Psoas muscle (tissue), 8 donors: Measurements from ENCODE around the gene MAPK8. TPM values are rescaled to one million over a fixed set of nuclear protein-coding genes. Genes with fewer than 3 reads are reported as not detected.

Source experiments
- ATAC-seq, 4 donors: fragments of 200-7000 bp; cut with Tn5 transposase; one replicate each; pipeline ENCODE4 v1.9.1; 2020; ENCODE audit warnings: moderate library complexity in 3 of 4, mild to moderate bottlenecking in 2 of 4
- DNase-seq, 2 donors: peaks; one replicate each; pipeline ENCODE4 v3.0.0-alpha.2; 2020
- H3K27ac ChIP-seq: fragments of 200-600 bp; one replicate; pipeline ENCODE4 v1.8.0; 2022
- H3K27me3 ChIP-seq, 3 donors: fragments of 200-600 bp in 1 of 3; one replicate each; pipeline versions ENCODE4 v1.6.1 to v1.8.0; 2013 to 2022; ENCODE audit warnings: low read length in 2 of 3, mild to moderate bottlenecking in 2 of 3, moderate library complexity in 1 of 3; ENCODE audit not compliant: insufficient read depth in 3 of 3
- H3K36me3 ChIP-seq, 2 donors: fragments of 200-600 bp in 1 of 2; one replicate each; pipeline versions ENCODE4 v1.6.1 to v1.8.0; 2013 to 2022; ENCODE audit warnings: low read depth in 1 of 2, mild to moderate bottlenecking in 1 of 2, moderate library complexity in 1 of 2; ENCODE audit not compliant: insufficient read depth in 1 of 2
- H3K4me1 ChIP-seq: fragments of 200-600 bp; one replicate; pipeline ENCODE4 v1.8.0; 2022
- H3K4me3 ChIP-seq: fragments of 200-600 bp; one replicate; pipeline ENCODE4 v1.8.0; 2022; ENCODE audit warnings: mild to moderate bottlenecking
- H3K9me3 ChIP-seq: fragments of 200-600 bp; one replicate; pipeline ENCODE4 v1.8.0; 2022
- CTCF ChIP-seq: fragments of 200-600 bp; IDR thresholded peaks from one replicate; pipeline ENCODE4 v1.8.0; 2022; ENCODE audit warnings: antibody characterized with exemption
- WGBS, 3 donors: extraction: QIAGEN DNeasy Blood & Tissue Kit; methylation state at CpG; one replicate each; pipeline versions ENCODE4 v1.1.6 to v1.1.7; 2013; 5-methylcytosine and 5-hydroxymethylcytosine counted together
- intact Hi-C, 2 donors: fragments of 100-400 bp; cut with DNase I; formaldehyde crosslinking; loops; one replicate each; pipeline versions ENCODE4 v1.11.0 to v1.14.2; 2022
- polyA plus RNA-seq, 3 donors: library from polyadenylated mRNA; stranded (reverse); fragments of 200-250 nt; gene quantifications; one replicate each; pipeline ENCODE4 v1.2.3, GENCODE V29; 2013
- total RNA-seq, 4 donors: library from RNA; stranded (reverse); fragmentation: NEBNext Ultra II Directional in 2 of 4; extraction: Animal tissue kit (Norgen Biotek cat#: 25700) in 2 of 4; gene quantifications; one replicate each; pipeline versions ENCODE4 v1.2.1 to v1.2.4, GENCODE V29; 2021 to 2023
- donor health status: healthy with polysubstance abuse.
- donor health status: DM: no; HTN: no; CAD: no; lungs with moderate emphysema.
- donor health status: Bipolar disorder and iron deficiency.
- donor health status: healthy.
- donor health status: DM: yes; HTN: yes; CAD: no.
- donor health status: DM: no; HTN: no; CAD: no.
- donor health status: DM: no; HTN: no; CAD: no.
- donor health status: DM: yes; HTN: yes; CAD: no.

MAPK8 gene
- total and polyA plus RNA-seq, 7 donors: 10.8 to 32.3 (median 24.3) TPM

- peak; percentile 76 for TF ChIP-seq CTCF
- H3K36me3 ChIP-seq: no peaks in the 10 kb centered on the region
- DNase-seq: peak in 1 of 2 donors; percentile 12
- ATAC-seq: peak; percentile 61 to 89 (median 65)
- 36 to 44% (median 43%) methylated on average over 5 of the region's 5 CpGs for WGBS, 3 donors
- intact Hi-C loops: loop anchor here (1.0 to 10.0 kb wide), 4 partner anchors 51 to 294 kb away; no protein-coding TSS in a partner anchor
- peaks cover 45% of the 10 kb centered on the region for H3K4me1 ChIP-seq
- no peaks in the 10 kb centered on the region for H3K27me3 ChIP-seq
- H3K9me3 ChIP-seq: no peaks in the 10 kb centered on the region
- no peak overlapping the region for H3K27ac ChIP-seq
- H3K4me3 ChIP-seq: no peak overlapping the region
Measured at GRCh38 chr10:48363617-48364355, 57.3 kb downstream of the MAPK8 start.

- no peak for TF ChIP-seq CTCF
- H3K27me3 ChIP-seq: no peaks in the 10 kb centered on the region
- peaks cover 40% of the 10 kb centered on the region for H3K4me1 ChIP-seq
- H3K4me3 ChIP-seq: no peak overlapping the region
- DNase-seq (no peak), ATAC-seq (peak in 1 of 4 donors; percentile 43)
- intact Hi-C loops: loop anchor here (5.0 to 10.0 kb wide), 3 partner anchors 50 to 292 kb away; no protein-coding TSS in a partner anchor
- H3K27ac ChIP-seq: no peak overlapping the region
- no peaks in the 10 kb centered on the region for H3K36me3 ChIP-seq
- H3K9me3 ChIP-seq: no peaks in the 10 kb centered on the region
- 54 to 55% (median 54%) methylated on average over 3 of the region's 3 CpGs for WGBS, 3 donors
Measured at GRCh38 chr10:48364659-48365405, 58.4 kb downstream of the MAPK8 start.

GRCh38 chr10:48365668-48366067 lies 59.2 kb downstream of the MAPK8 start:
- Histone ChIP-seq H3K9me3 (no peaks in the 10 kb centered on the region), H3K36me3 (no peaks in the 10 kb centered on the region), H3K27me3 (no peaks in the 10 kb centered on the region), H3K27ac (no peak overlapping the region), H3K4me3 (no peak overlapping the region), H3K4me1 (peaks cover 34% of the 10 kb centered on the region)
- intact Hi-C loops: loop anchor here (2.0 to 10.0 kb wide), 3 partner anchors 49 to 143 kb away; no protein-coding TSS in a partner anchor
- no peak for DNase-seq
- no peak for TF ChIP-seq CTCF
- no peak for ATAC-seq
- 94 to 100% (median 98%) methylated on average over 1 of the region's 1 CpG for WGBS, 3 donors

GRCh38 chr10:48366261-48366660 lies 59.8 kb downstream of the MAPK8 start:
- DNase-seq: no peak
- Histone ChIP-seq H3K9me3 (no peaks in the 10 kb centered on the region), H3K4me1 (peaks cover 28% of the 10 kb centered on the region), H3K36me3 (no peaks in the 10 kb centered on the region), H3K27ac (no peak overlapping the region), H3K27me3 (no peaks in the 10 kb centered on the region), H3K4me3 (no peak overlapping the region)
- no peak for ATAC-seq
- TF ChIP-seq CTCF: no peak
- intact Hi-C loops: loop anchor here (2.0 to 10.0 kb wide), 3 partner anchors 49 to 143 kb away; no protein-coding TSS in a partner anchor
